Neural cell (in vitro differentiated cells): ENCODE measurements around the gene RANGAP1. TPM values are rescaled to one million over a fixed set of nuclear protein-coding genes. Genes with fewer than 3 reads are reported as not detected.

Experiments used
- H2AFZ ChIP-seq: fragments of 200-600, 300-800 bp; sonication (generic), shearing (Covaris generic); 2 replicates; pipeline ENCODE4 v1.6.0; 2014; ENCODE audit warnings: low read depth, mild to moderate bottlenecking, antibody characterized with exemption, low read length, moderate library complexity
- H3F3A ChIP-seq: fragments of 200-600 bp; shearing (Covaris generic); 2 replicates; pipeline ENCODE4 v1.6.1; 2016; ENCODE audit warnings: mild to moderate bottlenecking, moderate library complexity, mixed read lengths, antibody characterized with exemption, low read length; ENCODE audit not compliant: insufficient read depth, poor library complexity, severe bottlenecking
- H3K27ac ChIP-seq: fragments of 200-600, 300-800 bp; sonication (generic), shearing (Covaris generic); 2 replicates; pipeline ENCODE4 v1.5.1; 2014; ENCODE audit warnings: mild to moderate bottlenecking, low read length, moderate library complexity
- H3K27me3 ChIP-seq: fragments of 300-800, 200-600 bp; sonication (generic), shearing (Covaris generic); 2 replicates; pipeline ENCODE4 v1.6.0; 2014; ENCODE audit warnings: mild to moderate bottlenecking, low read depth, low read length, moderate library complexity; ENCODE audit not compliant: insufficient read depth
- H3K36me3 ChIP-seq: fragments of 300-800, 200-600 bp; sonication (generic), shearing (Covaris generic); 2 replicates; pipeline ENCODE4 v1.5.1; 2014; ENCODE audit warnings: mild to moderate bottlenecking, antibody characterized with exemption, low read length, moderate library complexity; ENCODE audit not compliant: insufficient read depth
- H3K4me2 ChIP-seq: fragments of 300-800, 200-600 bp; sonication (generic), shearing (Covaris generic); 2 replicates; pipeline ENCODE4 v1.6.0; 2014; ENCODE audit warnings: mild to moderate bottlenecking, low read length
- H3K4me3 ChIP-seq: fragments of 300-800, 200-600 bp; sonication (generic), shearing (Covaris generic); 2 replicates; pipeline ENCODE4 v1.5.1; 2014; ENCODE audit warnings: mild to moderate bottlenecking, low read length, moderate library complexity
- H3K79me2 ChIP-seq: fragments of 200-600 bp; shearing (Covaris generic); replicated peaks from 2 replicates; pipeline ENCODE4 v1.6.0; 2014; ENCODE audit warnings: mild to moderate bottlenecking, low read length, moderate library complexity; ENCODE audit not compliant: insufficient read depth
- H3K9ac ChIP-seq: fragments of 300-800, 200-600 bp; sonication (generic), shearing (Covaris generic); 2 replicates; pipeline ENCODE4 v1.6.1; 2016; ENCODE audit warnings: mild to moderate bottlenecking, low read length, mixed read lengths
- H3K9me2 ChIP-seq: fragments of 200-600 bp; shearing (Covaris generic); 2 replicates; pipeline ENCODE4 v1.6.1; 2016; ENCODE audit warnings: mild to moderate bottlenecking, low read length, mixed read lengths; ENCODE audit not compliant: insufficient read depth
- H3K9me3 ChIP-seq: fragments of 200-600, 300-800 bp; sonication (generic), shearing (Covaris generic); 2 replicates; pipeline ENCODE4 v1.6.1; 2016; ENCODE audit warnings: mild to moderate bottlenecking, mixed run types, low read length, moderate library complexity, mixed read lengths
- H4K20me1 ChIP-seq: fragments of 200-600 bp; shearing (Covaris generic); 2 replicates; pipeline ENCODE4 v1.6.1; 2016; ENCODE audit warnings: mild to moderate bottlenecking, mixed run types; ENCODE audit not compliant: insufficient read depth
- EP300 ChIP-seq: fragments of 450-650 bp; conservative IDR thresholded peaks from 2 replicates; pipeline ENCODE4 v1.6.1; 2014; ENCODE audit warnings: antibody characterized with exemption, mild to moderate bottlenecking, moderate library complexity; ENCODE audit not compliant: poor library complexity, severe bottlenecking
- EZH2 ChIP-seq: fragments of 200-600, 300-800 bp; shearing (Covaris generic), sonication (generic); IDR thresholded peaks from 2 replicates; pipeline ENCODE4 v1.6.1; 2014; ENCODE audit warnings: antibody characterized with exemption, low read length, borderline replicate concordance, mild to moderate bottlenecking; ENCODE audit not compliant: insufficient read depth, poor library complexity, severe bottlenecking
- MXI1 ChIP-seq: fragments of 450-650 bp; conservative IDR thresholded peaks from 2 replicates; pipeline ENCODE4 v1.6.1; 2014; ENCODE audit warnings: antibody characterized with exemption, mild to moderate bottlenecking; ENCODE audit not compliant: poor library complexity, severe bottlenecking
- POLR2AphosphoS5 ChIP-seq: IDR thresholded peaks from 2 replicates; pipeline ENCODE4 v1.6.1; 2012
- RAD21 ChIP-seq: fragments of 450-650 bp; conservative IDR thresholded peaks from 2 replicates; pipeline ENCODE4 v1.6.1; 2014; ENCODE audit warnings: antibody characterized with exemption, mild to moderate bottlenecking, moderate library complexity
- SMC3 ChIP-seq: fragments of 450-650 bp; conservative IDR thresholded peaks from 2 replicates; pipeline ENCODE4 v1.6.1; 2014; ENCODE audit warnings: antibody characterized with exemption, mild to moderate bottlenecking, moderate library complexity; ENCODE audit not compliant: poor library complexity
- TAF1 ChIP-seq: IDR thresholded peaks from 2 replicates; pipeline ENCODE4 v1.6.1; 2012; ENCODE audit warnings: low read depth
- polyA plus RNA-seq: library from polyadenylated mRNA; depleted of rRNA; stranded (reverse); fragments of >200 nt; gene quantifications from 2 replicates; pipeline ENCODE4 v1.2.3, GENCODE V29; 2014
- TF ChIP-seq, protein P1 (sequence below): IDR thresholded peaks from 2 replicates; pipeline ENCODE4 v1.6.1; 2012; ENCODE audit warnings: borderline replicate concordance
- TF ChIP-seq, protein P2 (sequence below): fragments of 450-650 bp; IDR thresholded peaks from 2 replicates; pipeline ENCODE4 v1.5.1; 2014; ENCODE audit warnings: antibody characterized with exemption, mild to moderate bottlenecking, moderate library complexity; ENCODE audit not compliant: poor library complexity, severe bottlenecking

Gene RANGAP1
- polyA plus RNA-seq, 1 donor from 2014 or later: 48.6 TPM

DNA sequence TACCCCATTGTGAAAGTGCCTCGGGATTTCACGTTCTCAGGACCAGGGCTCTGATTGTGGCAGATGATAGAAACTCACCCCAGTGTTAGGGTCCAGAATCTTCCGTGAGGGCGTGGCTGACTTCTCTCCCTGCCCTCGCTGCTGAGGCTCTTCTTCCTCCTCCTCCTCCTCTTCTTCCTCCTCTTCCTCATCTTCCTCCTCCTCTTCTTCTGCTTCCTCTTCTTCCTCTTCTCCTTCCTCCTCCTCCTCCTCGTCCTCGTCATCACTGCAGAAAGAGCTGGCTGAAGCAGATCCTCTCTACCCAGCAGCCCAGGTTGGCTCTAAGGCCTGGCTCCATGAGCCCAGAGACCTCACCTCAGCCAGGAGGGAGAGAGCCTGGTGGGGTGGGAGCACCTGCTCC is 31.8 kb downstream of the RANGAP1 start:
- Histone ChIP-seq H3F3A (no peaks in the 10 kb centered on the region), H3K79me2 (no peaks in the 10 kb centered on the region), H4K20me1 (no peaks in the 10 kb centered on the region), H3K9me3 (no peaks in the 10 kb centered on the region), H3K4me2 (no peak overlapping the region), H3K27me3 (no peaks in the 10 kb centered on the region), H3K4me3 (no peak overlapping the region), H3K36me3 (no peaks in the 10 kb centered on the region), H3K27ac (no peak overlapping the region), H3K9ac (no peak overlapping the region), H3K9me2 (no peaks in the 10 kb centered on the region), H2AFZ (no peak overlapping the region)
- TF ChIP-seq, protein P1, sequence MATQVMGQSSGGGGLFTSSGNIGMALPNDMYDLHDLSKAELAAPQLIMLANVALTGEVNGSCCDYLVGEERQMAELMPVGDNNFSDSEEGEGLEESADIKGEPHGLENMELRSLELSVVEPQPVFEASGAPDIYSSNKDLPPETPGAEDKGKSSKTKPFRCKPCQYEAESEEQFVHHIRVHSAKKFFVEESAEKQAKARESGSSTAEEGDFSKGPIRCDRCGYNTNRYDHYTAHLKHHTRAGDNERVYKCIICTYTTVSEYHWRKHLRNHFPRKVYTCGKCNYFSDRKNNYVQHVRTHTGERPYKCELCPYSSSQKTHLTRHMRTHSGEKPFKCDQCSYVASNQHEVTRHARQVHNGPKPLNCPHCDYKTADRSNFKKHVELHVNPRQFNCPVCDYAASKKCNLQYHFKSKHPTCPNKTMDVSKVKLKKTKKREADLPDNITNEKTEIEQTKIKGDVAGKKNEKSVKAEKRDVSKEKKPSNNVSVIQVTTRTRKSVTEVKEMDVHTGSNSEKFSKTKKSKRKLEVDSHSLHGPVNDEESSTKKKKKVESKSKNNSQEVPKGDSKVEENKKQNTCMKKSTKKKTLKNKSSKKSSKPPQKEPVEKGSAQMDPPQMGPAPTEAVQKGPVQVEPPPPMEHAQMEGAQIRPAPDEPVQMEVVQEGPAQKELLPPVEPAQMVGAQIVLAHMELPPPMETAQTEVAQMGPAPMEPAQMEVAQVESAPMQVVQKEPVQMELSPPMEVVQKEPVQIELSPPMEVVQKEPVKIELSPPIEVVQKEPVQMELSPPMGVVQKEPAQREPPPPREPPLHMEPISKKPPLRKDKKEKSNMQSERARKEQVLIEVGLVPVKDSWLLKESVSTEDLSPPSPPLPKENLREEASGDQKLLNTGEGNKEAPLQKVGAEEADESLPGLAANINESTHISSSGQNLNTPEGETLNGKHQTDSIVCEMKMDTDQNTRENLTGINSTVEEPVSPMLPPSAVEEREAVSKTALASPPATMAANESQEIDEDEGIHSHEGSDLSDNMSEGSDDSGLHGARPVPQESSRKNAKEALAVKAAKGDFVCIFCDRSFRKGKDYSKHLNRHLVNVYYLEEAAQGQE: no peak
- TF ChIP-seq RAD21 (no peak), TAF1 (no peak), EP300 (no peak), MXI1 (no peak), EZH2 (no peak), SMC3 (no peak), POLR2AphosphoS5 (no peak)
- TF ChIP-seq, protein P2, sequence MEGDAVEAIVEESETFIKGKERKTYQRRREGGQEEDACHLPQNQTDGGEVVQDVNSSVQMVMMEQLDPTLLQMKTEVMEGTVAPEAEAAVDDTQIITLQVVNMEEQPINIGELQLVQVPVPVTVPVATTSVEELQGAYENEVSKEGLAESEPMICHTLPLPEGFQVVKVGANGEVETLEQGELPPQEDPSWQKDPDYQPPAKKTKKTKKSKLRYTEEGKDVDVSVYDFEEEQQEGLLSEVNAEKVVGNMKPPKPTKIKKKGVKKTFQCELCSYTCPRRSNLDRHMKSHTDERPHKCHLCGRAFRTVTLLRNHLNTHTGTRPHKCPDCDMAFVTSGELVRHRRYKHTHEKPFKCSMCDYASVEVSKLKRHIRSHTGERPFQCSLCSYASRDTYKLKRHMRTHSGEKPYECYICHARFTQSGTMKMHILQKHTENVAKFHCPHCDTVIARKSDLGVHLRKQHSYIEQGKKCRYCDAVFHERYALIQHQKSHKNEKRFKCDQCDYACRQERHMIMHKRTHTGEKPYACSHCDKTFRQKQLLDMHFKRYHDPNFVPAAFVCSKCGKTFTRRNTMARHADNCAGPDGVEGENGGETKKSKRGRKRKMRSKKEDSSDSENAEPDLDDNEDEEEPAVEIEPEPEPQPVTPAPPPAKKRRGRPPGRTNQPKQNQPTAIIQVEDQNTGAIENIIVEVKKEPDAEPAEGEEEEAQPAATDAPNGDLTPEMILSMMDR: no peak

DNA sequence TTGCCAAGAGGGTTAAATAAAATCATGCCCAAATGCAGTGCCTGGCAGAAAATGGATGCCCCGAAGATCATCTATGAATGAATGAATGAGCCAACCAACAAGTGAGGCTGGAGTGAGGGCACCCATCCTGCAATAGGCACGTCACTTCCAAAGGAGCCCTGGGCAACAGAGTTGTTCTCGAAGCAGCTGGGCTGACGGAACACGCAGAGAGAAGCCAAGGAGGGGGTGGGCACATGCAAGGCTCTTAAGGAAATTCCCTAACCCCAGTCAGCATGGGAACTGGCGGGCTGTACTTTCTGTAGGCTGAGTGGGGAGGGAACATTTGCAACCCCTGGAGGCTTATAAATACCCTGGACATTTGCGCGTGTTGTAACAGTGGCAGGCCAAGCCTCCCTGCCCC is 33.6 kb downstream of the RANGAP1 start:
- no peaks in the 10 kb centered on the region for H3K36me3 ChIP-seq
- H3K79me2 ChIP-seq: no peaks in the 10 kb centered on the region
- no peaks in the 10 kb centered on the region for H3K27me3 ChIP-seq
- H3K4me3 ChIP-seq: no peak overlapping the region
- H3K27ac ChIP-seq: no peak overlapping the region
- TF ChIP-seq MXI1 (no peak), EP300 (no peak), TAF1 (no peak), SMC3 (no peak)
- H3K9me2 ChIP-seq: no peaks in the 10 kb centered on the region
- H4K20me1 ChIP-seq: no peaks in the 10 kb centered on the region
- H3K4me2 ChIP-seq: no peak overlapping the region
- H3K9me3 ChIP-seq: no peaks in the 10 kb centered on the region
- H3K9ac ChIP-seq: no peak overlapping the region
- no peaks in the 10 kb centered on the region for H3F3A ChIP-seq
- H2AFZ ChIP-seq: no peak overlapping the region

DNA sequence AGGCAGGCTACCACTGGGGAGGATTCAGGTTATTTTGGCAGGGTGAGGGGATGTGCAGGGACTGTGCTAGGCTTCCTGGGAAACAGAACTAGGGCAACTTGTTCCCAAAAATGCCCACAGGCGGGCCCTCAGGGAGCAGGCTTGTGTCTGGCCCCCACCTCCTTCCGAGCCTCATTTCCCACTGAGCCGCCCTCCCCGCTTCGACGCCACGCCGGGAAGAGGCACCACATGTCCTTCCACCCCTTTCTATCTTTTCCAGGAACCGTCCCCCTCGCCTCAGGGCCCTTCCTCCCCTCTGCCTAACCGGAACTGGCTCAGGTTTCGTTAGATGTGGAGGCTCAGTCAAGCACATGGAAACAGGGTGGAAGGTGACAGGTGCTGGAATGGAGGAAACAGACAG is 35.9 kb downstream of the RANGAP1 start:
- Histone ChIP-seq H3K27ac (no peak overlapping the region), H3K36me3 (no peaks in the 10 kb centered on the region), H4K20me1 (no peaks in the 10 kb centered on the region), H3K9me3 (no peaks in the 10 kb centered on the region), H3K9me2 (no peaks in the 10 kb centered on the region), H3K4me3 (no peak overlapping the region), H3K9ac (no peak overlapping the region), H2AFZ (no peak overlapping the region), H3K79me2 (no peaks in the 10 kb centered on the region), H3K4me2 (no peak overlapping the region), H3F3A (no peaks in the 10 kb centered on the region), H3K27me3 (no peaks in the 10 kb centered on the region)
- no peak for TF ChIP-seq MXI1
- TF ChIP-seq, protein P2: no peak
- TF ChIP-seq TAF1: no peak
- no peak for TF ChIP-seq RAD21
- no peak for TF ChIP-seq POLR2AphosphoS5
- no peak for TF ChIP-seq SMC3
- TF ChIP-seq, protein P1: no peak
- TF ChIP-seq EP300: no peak
